ENCODE measurements around the gene BOK. TPM values are rescaled to one million over a fixed set of nuclear protein-coding genes. Genes with fewer than 3 reads are reported as not detected.

BOK gene
- polyA plus RNA-seq, 3 donors: 28.1 to 222 (median 43.2) TPM

DNA sequence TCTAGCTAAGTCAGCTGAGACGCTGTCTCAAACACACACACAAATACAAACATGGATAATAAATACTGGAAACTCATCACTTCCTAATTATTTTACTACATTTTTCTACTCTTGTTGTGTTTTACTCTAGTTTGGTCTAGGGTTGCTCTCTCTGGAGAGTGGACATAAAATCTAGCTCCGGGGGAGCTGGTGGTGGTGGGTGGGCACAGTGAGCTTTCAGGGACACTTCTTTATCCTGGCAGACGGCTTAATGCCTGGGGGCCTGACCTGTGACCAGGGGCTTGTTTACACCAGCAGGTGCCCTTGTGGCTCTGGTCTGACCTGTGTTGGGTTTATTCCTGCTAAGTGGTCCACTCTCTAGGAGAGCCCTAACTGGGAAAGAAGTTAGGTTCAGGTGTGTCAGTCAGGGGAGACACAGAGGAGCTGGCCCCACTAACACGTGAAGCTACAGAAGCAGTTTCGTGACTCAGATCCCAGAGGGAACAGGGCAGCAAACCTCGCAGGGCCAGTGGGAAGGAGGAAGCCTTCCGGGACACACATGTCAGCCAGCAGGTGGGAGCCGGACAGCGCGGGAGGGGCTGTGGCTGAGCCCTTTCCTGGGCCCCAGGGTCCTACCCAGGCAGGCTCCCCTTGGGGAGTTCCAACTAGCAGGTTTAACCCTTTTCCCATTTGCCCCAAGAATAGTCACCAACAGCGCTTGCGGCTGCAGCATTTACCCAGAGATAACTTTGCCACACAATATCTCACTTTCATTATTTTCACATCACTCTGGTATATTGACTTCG lies 22.5 kb upstream of the BOK start:
- H3K27ac ChIP-seq (ENCODE audit: low read depth, low read length): no peak overlapping the region
- WGBS, 3 donors: 52 to 68% (median 64%) methylated on average over 13 of the region's 13 CpGs

DNA sequence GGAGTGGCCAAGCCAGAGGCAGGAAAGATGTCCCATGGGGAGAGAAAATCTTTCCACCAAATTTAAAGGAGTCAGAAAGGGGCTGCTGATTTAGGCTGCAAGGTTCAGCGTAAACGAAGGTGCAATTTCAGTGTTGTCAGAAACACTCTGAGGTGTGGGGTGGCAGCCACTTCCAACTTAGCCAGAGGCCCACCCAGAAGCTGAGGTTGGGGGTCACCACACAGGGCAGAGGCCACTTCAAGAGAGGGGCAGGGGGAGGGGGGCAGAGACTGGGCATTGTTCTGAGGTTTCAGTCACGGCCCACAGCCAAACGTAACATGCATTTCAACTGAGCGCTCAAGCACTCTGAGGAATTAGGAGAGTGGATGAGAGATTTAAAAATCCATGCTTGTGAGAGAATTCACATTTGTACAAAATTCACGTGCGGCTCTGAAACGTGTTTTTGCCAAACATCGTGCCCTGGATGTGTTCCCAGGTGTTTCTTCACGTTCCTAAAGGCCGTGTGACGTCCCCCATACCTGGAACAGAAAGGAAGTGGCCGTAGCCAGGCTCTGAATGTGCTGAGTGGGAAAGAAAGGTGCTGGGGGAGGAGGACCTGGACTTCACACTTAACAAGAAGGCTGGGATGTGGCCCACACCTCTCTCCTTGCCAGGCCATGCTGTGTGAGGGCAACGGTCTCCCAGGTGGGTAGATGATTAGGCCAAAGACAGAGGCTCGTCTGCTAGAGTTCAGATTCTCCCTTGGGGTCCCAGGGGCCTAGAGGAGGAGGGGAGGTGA lies 19.5 kb upstream of the BOK start:
- WGBS, 3 donors: 78 to 88% (median 87%) methylated on average over 15 of the region's 15 CpGs
- no peak overlapping the region for H3K27ac ChIP-seq (ENCODE audit: low read depth, low read length)

DNA sequence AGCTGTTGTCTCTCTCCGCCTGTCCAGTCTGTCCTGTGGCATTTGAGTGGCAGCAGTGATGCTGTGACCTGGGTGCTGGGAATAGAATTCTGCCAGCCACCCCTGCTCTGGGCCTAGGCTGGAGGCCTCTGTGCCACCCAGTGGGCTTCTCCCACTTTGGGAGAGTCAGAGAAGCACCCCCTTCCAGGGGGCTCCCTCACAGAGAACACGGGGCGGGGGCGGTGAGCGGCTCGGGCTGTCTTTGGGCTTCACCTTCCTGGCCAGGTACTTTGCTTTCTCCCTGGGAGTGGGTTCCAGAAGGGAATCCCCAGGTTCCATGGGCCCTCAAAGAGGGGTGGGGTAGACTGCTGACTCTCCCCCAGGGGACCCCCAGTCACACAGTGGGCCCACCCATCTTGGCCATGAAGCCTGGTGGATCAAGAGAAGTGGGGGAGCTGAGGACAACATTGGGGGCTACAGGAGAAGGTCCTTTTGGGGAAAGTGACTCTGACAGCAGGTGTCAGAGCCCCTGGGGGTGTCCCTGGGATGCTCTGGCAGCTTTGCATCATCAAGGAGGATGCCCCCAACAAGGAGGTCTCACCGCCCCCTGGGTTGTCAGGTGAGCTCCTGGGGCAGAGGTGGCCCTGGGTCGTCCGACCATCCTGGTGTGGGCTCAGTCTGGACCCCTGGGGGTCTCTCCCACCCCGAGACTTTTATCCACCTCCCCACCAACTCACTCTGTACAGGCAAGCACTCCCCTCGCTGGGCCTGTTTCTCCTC lies 18.8 kb upstream of the BOK start:
- no peak overlapping the region for H3K27ac ChIP-seq (ENCODE audit: low read depth, low read length)
- 96 to 98% (median 96%) methylated on average over 11 of the region's 11 CpGs for WGBS, 3 donors

DNA sequence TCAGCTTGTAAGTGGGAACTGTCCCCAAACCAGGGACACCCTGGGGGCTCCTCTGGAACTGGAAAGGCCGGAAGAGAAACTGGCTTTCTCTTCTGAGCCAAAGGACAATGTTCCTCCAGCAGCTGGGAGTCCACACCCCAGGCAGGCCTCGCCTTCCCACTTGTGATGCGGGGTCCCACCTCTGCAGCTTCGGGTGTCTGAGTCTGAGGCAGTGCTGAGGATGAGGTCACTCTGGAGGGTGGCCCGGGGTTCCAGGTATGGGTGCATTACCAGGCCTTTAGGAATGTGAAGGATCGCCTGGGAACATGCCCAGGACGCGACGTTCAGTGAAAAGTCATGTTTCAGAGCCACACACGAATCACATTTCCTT lies 18.2 kb upstream of the BOK start:
- 40 to 57% (median 51%) methylated on average over 10 of the region's 10 CpGs for WGBS, 3 donors
- no peak overlapping the region for H3K27ac ChIP-seq (ENCODE audit: low read depth, low read length)

DNA sequence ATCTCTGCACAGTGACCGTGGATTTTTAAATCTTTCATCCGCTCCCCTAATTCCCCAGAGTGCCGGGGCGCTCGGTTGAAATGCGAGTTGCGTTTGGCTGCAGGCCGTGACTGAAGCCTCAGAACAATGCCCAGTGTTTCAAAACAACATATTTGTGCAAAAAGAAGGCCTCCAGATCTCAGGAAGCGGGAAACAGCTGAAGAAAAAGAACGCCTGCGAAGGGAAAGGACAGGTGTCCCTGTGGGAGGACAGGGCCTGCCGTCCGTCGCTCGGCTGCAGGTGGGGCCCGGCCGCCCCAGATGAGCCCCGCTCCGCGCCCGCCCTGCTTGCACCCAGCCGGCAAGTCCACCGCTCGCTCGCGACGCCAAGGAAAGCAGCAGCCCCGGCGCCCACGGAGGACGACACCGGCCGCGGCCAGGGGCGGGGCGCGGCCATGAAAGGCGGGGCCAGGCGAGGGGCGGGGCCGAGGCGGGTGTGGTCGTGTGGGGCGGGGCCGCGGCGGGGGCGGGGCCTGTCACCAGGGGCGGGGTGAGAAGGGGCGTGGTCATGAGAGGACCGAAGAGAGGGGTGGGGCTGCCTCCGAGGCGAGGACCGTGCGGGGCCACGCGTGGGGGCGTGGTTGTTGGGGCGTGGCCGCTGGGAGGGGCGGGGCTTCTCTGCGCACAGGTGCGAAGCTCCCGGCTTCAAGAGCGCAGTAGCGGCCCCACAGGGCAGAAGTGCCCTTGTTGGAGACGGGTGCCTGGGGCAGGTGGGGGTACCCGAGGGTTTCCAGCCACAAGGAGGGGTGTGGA lies 17.6 kb upstream of the BOK start:
- WGBS, 3 donors: 5 to 11% (median 9%) methylated on average over 58 to 68 of the region's 68 CpGs
- H3K27ac ChIP-seq (ENCODE audit: low read depth, low read length): no peak overlapping the region

DNA sequence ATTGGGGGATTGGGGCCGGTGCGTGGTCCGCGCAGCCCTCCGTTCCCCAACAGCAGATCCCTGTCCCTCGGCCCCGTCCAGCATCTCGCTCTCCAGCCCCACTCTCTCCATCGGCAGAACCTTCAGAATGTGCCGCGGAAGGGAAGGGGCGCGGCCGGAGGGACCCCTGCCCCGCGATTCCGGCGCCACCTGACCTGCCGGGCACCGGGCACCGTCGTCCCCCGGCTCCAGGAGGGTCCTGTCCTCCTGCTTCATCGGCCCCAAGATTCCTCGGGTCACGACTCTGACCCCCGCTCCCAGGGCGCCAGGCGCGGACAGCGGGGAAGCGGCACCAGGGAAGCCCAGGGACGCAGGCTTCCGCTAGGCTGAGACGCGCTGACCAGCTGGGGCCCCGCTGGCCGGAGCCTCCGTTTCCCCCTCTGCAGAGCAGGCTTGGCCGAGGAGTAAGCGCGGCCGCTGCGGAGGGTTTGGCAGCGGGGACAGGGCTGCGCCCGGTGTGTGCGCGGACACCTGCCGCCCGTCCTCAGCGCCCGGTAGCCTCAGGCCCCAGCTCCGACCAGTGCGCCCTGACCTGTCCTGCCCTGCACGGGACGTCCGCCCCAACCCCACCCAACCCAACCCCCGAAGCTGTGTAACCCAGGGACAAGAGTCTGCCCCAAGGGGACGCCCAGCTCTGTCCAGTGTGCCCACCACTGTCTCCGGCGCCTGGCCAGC lies 16.8 kb upstream of the BOK start:
- no peak overlapping the region for H3K27ac ChIP-seq (ENCODE audit: low read depth, low read length)
- 8 to 20% (median 16%) methylated on average over 53 to 62 of the region's 62 CpGs for WGBS, 3 donors

DNA sequence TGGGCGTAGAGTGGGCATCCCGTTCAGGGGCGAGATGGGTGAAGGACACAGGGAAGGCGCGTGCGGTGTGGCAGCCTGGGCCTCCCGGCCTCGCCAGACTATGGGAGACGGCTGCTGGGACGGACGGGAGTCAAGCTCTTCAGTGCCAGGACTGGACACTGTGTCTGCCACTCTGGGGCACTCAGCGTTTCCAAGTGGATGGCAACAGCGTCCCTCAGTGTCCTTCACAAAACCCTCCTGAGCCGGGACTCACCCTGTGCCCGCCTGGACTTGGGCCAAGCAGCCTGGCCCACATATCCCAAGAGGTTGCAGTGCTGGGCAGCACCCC lies 16.3 kb upstream of the BOK start:
- WGBS, 3 donors: 38 to 79% (median 78%) methylated on average over 15 of the region's 15 CpGs
- no peak overlapping the region for H3K27ac ChIP-seq (ENCODE audit: low read depth, low read length)

DNA sequence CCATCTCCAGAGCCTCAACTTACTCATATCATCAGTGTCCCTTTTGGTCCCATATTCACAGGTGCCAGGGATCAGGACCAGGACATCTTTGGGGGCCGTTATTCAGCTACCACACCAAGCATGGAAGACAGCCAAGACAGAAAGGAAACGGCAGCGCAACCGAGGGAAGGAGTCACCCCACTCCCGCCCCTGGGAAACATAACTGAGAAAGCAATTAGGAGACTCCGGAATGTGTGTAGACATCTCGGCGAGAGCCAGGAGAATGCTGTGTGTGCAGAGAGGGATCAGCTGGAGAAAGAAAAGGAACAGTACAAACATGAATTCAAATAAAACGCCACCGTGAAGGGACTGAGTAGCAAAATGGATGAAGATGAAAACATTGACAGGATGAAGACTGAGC lies 13.4 kb upstream of the BOK start:
- H3K27ac ChIP-seq (ENCODE audit: low read depth, low read length): no peak overlapping the region
- WGBS, 3 donors: 34 to 56% (median 48%) methylated on average over 10 of the region's 10 CpGs

DNA sequence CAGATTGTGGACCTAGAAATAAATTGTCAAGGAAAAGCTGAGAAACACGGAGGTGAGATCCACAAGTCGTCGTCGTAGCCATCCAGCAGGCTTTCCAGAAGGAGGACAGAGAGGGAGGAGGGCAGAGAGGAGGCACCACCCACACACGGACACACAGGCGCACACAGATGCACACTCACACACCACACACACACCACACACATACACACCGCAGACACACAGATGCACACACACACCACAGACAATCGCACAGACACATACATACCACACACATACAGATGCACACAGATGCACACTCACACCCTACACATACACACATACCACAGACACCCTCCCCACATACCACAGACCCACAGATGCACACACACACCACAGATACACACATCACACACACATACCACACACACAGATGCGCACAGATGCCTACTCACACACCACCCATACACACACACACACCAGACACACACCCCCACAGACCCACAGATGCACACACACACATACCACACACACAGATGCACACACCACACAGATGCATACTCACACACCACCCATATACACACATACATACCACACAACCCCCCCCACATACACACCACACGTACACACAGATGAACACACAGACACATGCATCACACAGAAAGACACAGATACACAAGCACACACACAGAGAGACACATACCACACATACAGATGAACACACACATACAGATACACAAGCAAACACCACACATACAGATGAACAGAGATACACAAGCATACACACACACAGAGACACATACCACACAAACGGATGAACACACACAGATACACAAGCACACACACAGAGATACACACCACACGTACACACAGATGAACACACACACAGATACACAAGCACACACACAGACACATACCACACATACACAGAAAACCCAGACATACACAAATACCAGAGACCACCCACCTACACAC lies 12.7 kb upstream of the BOK start:
- no peak overlapping the region for H3K27ac ChIP-seq (ENCODE audit: low read depth, low read length)
- WGBS, 3 donors: 72 to 76% (median 73%) methylated on average over 10 to 12 of the region's 12 CpGs

DNA sequence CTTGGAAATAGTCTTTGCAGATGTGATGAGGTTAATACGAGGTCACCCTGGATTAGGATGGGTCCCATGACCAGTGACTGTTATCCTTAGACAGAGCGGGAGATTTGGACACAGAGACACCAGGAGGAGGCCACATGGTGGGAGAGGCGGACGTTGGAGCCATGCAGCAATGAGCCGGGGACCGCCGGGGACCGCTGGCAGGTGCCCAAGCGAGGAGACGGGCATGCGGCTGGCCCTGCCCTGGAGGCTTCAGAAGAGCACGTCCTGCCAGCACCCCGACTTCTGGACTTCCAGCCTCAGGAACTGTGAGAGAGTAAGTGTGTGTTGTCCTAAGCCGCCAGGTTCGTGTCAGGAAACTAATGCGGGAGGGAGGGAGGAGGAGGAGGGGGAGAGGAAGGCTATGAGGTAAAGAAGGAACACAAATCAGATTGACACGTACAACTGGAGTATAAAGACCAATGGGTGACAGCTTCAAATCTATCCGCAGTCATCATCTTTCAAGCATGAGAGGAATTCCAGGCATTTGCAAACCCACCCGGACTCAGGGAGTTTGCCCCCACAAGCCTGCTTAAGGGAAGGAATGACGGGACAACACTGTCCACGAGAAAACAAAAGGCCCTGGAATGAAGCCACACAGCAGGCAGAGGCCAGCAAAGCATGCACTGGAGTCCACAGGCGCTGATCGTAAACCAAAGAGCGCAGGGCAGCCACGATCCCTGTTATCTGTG lies 11.6 kb upstream of the BOK start:
- WGBS, 3 donors: 34 to 45% (median 39%) methylated on average over 25 of the region's 25 CpGs
- no peak overlapping the region for H3K27ac ChIP-seq (ENCODE audit: low read depth, low read length)

DNA sequence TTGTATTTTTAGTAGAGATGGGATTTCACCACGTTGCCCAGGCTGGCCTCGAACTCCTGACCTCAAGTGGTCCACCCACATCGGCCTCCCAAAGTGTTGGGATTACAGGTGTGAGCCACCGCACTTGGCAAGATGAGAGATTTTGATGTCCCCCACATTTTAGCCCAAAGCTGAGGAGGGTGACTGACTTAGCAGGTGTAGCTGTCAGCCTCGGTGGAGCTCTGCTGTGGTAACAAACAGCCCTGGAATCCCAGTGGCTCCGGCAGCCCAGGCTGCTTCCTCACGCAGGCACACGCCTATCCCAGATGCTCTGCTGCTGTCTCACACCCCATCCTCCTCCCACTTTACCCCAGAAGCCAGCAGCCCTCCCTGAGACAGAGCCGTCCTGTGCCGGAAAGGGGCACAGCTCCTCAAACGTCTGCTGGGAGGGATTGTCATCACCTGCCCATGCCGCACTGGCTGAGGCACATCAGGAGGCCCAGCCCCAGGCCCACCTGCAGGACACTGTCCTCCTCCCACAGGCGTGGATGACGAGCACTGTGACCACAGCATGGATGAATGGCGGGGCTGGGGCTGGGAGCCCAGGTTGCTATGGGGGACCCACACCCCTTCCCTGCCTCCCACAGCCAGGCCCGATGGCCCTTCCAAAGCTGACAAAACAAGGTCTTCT lies 10.6 kb upstream of the BOK start:
- WGBS, 3 donors: 92 to 93% (median 93%) methylated on average over 16 of the region's 16 CpGs
- no peak overlapping the region for H3K27ac ChIP-seq (ENCODE audit: low read depth, low read length)

DNA sequence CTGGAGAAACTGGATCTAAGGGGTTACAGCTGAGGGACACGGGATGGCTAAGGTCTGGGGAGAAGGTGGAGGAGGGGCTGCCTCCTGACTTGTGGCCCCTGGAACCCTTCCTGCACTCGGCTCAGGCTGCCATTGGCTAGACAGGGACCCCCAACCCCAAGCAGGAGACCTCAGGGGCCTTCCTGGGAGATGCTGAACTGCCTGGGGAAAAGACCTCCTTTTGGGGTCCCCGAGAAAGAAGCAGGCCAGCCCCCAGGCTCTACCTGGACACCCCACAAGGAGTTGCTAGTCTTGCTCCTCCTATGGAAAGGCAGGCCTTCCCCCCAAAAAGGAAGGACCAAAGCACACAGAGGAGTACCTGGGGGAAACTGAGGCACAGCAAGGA lies 10.1 kb upstream of the BOK start:
- 71 to 82% (median 73%) methylated on average over 3 of the region's 3 CpGs for WGBS, 3 donors
- no peak overlapping the region for H3K27ac ChIP-seq (ENCODE audit: low read depth, low read length)

DNA sequence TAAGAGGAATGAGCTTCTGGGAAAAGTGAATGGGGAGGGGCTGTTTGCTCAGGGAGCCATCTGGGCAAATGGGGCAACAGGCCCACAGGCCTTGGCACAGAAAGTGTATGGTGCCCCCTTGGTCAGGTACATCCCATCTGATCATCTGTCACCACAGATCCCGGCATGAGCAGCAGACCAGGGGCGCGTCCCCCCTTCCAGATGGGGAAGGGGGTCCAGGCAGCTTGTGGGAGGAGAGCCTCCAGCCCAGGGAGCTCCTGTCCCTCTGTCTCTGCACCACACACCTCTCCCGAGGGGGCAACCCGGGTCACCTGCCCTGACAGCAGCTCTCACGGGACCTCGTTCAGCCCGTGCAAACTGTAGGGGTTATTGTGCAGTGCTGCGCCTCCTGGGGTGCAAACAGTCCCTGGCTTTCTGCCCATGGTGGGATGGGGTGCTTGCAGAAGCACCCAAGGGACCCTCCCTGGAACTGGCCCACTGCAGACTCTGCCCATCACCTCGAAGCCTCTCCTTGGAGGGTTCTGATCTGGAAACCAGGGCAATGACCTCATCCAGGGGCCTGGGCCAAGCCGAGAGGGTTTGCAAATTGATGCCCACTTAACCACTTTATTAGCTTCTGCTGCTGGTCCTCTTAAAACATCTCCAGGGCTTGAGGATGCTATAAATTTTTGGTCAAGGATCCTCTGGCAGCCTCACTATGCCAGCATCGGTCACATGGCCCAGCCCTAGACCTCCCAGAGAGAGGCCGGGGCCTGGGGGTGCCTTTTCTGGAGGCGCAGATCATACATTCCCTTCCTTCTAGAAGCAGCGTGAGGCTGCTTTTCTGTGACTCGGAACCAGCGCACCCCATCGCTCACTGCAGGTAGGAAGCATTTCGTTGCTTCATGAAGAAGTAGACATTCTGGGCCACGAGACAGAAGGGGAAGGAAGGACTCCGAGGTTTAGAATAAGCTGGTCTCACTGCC lies 7.6 kb upstream of the BOK start:
- no peak overlapping the region for H3K27ac ChIP-seq (ENCODE audit: low read depth, low read length)
- whole genome bisulfite sequencing, 3 donors: 76 to 84% (median 78%) methylated on average over 21 of the region's 21 CpGs

DNA sequence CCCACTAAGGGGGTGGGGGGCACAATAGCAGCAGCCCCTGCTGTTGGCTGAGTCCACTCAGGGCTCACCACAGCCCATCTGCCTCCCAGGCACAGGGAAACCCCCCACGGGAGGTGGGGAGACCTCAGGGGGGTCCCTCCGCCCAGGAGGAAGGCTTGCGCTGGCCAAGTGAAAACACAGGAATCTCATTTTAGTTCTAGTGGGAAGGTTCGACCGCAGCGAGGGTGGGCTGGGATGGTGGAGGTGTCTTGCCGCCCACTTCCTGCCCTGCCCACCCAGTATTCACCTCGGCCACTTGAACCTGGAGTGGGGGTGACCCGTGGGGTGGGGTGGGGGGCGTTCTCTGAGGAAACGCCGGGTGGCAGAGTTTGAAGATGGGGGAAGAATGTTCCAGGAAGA lies 6.9 kb upstream of the BOK start:
- no peak overlapping the region for H3K27ac ChIP-seq (ENCODE audit: low read depth, low read length)

More for the DNA sequence above, 6.9 kb upstream of the BOK start:
- 59 to 66% (median 60%) methylated on average over 12 of the region's 12 CpGs for WGBS, 3 donors

Measured in adipose tissue (tissue), 3 donors.